K562 (cell line): ENCODE measurements around the gene FOXO3. TPM values are rescaled to one million over a fixed set of nuclear protein-coding genes. Genes with fewer than 3 reads are reported as not detected.

Experiments used
- ERF ChIP-seq: fragments of 450-650 bp; formaldehyde crosslinking; IDR thresholded peaks from 2 replicates; pipeline ENCODE4 v1.4.0; 2020; ENCODE audit warnings: mild to moderate bottlenecking, mixed read lengths
- ETV5 ChIP-seq: sonication (generic); formaldehyde crosslinking; IDR thresholded peaks from 2 replicates; pipeline ENCODE4 v1.4.0; 2020; ENCODE audit warnings: low read depth, mild to moderate bottlenecking, missing genetic modification reagents
- GABPB1 ChIP-seq: sonication (generic); formaldehyde crosslinking; IDR thresholded peaks from 2 replicates; pipeline ENCODE4 v1.8.0; 2022; ENCODE audit warnings: mild to moderate bottlenecking, missing genetic modification reagents
- HDAC6 ChIP-seq: IDR thresholded peaks from 2 replicates; pipeline ENCODE4 v1.6.1; 2012; ENCODE audit warnings: low read depth, mild to moderate bottlenecking, control low read depth, inconsistent platforms, low read length, moderate library complexity
- HDAC8 ChIP-seq: fragments of 450-650 bp; IDR thresholded peaks from 2 replicates; pipeline ENCODE4 v1.6.1; 2016; ENCODE audit warnings: mild to moderate bottlenecking, missing genetic modification characterization, moderate library complexity, missing compliant biosample characterization
- HEY1 ChIP-seq: fragments of 250-450 bp; sonication (Bioruptor Pico); IDR thresholded peaks from 2 replicates; pipeline ENCODE4 v1.5.0; 2020; ENCODE audit warnings: mild to moderate bottlenecking, moderate library complexity, borderline replicate concordance
- MAFK ChIP-seq: IDR thresholded peaks from 2 replicates; pipeline ENCODE4 v1.6.1; 2011; ENCODE audit warnings: low read length, improper control_type of control experiment
- NFIC ChIP-seq: fragments of 450-650 bp; IDR thresholded peaks from 2 replicates; pipeline ENCODE4 v1.6.1; 2017; ENCODE audit warnings: mild to moderate bottlenecking, inconsistent platforms
- NR2C1 ChIP-seq, 2 experiments: fragments of 450-650 bp; IDR thresholded peaks; 2 replicates each; pipeline ENCODE4 v1.6.1; 2017; ENCODE audit warnings: mild to moderate bottlenecking in 2 of 2, antibody characterized with exemption in 1 of 2, inconsistent platforms in 1 of 2, missing compliant biosample characterization in 1 of 2, missing genetic modification characterization in 1 of 2
- RBBP5 ChIP-seq: fragments of 200-600 bp; sonication (generic); IDR thresholded peaks from 2 replicates; pipeline ENCODE4 v1.6.1; 2012; ENCODE audit warnings: borderline replicate concordance, mild to moderate bottlenecking, low read length, control low read depth, inconsistent platforms; ENCODE audit not compliant: insufficient read depth, poor library complexity, severe bottlenecking
- SETDB1 ChIP-seq: IDR thresholded peaks from one replicate; pipeline ENCODE4 v1.6.1; 2012; ENCODE audit warnings: low read length, control low read depth, inconsistent platforms
- XRCC4 ChIP-seq: IDR thresholded peaks from one replicate; pipeline ENCODE4 v1.6.1; 2011; ENCODE audit not compliant: insufficient read depth, insufficient read length; ENCODE audit errors: extremely low read depth
- ZFP30 ChIP-seq: fragments of 250-450 bp; sonication (Bioruptor Pico); IDR thresholded peaks from 2 replicates; pipeline ENCODE4 v1.8.0; 2022; ENCODE audit warnings: moderate library complexity, mild to moderate bottlenecking, inconsistent platforms, borderline replicate concordance
- ZNF146 ChIP-seq: IDR thresholded peaks from one replicate; pipeline ENCODE4 v1.6.1; 2018; ENCODE audit warnings: missing compliant biosample characterization; ENCODE audit not compliant: unreplicated experiment
- polyA plus RNA-seq, 8 experiments: library from polyadenylated mRNA; depleted of rRNA in 4 of 8; stranded (reverse) in 5 of 8; unstranded in 3 of 8; fragments of >200 nt; fragmentation: Nextera tagmentation in 2 of 8; fragmentation: Illumina TruSeq in 1 of 8; extraction: Ambion mirVana in 2 of 8; extraction: Trizol in 1 of 8; gene quantifications; 2 replicates each; pipeline versions ENCODE4 v1.2.1 to v1.2.3, GENCODE V29; 2011 to 2014; ENCODE audit warnings: inconsistent platforms in 1 of 8, missing spikeins in 1 of 8
- total RNA-seq, 7 experiments: library from RNA; depleted of rRNA in 6 of 7; stranded (reverse); fragments of >200 nt in 6 of 7; fragmentation: Illumina TruSeq in 2 of 7; extraction: Trizol in 2 of 7; gene quantifications; 2 replicates each; pipeline versions ENCODE4 v1.2.1 to v1.2.3, GENCODE V29; 2011 to 2021; ENCODE audit warnings: low replicate concordance in 1 of 7
- TF ChIP-seq, protein P1 (sequence below): fragments of 450-650 bp; IDR thresholded peaks from 2 replicates; pipeline ENCODE4 v1.6.1; 2017; ENCODE audit warnings: antibody characterized with exemption, mild to moderate bottlenecking
- TF ChIP-seq, protein P2 (sequence below): fragments of 450-650 bp; conservative IDR thresholded peaks from 2 replicates; pipeline ENCODE4 v1.6.1; 2016; ENCODE audit warnings: missing genetic modification characterization, low read depth, mild to moderate bottlenecking, control low read depth, missing compliant biosample characterization

FOXO3 gene
- total and polyA plus RNA-seq, 9 of the 15 experiments (the other 6 are each of a cell fraction or from before 2014, with no cell fraction given) = 3.0 to 14.6 (median 6.0) TPM

DNA sequence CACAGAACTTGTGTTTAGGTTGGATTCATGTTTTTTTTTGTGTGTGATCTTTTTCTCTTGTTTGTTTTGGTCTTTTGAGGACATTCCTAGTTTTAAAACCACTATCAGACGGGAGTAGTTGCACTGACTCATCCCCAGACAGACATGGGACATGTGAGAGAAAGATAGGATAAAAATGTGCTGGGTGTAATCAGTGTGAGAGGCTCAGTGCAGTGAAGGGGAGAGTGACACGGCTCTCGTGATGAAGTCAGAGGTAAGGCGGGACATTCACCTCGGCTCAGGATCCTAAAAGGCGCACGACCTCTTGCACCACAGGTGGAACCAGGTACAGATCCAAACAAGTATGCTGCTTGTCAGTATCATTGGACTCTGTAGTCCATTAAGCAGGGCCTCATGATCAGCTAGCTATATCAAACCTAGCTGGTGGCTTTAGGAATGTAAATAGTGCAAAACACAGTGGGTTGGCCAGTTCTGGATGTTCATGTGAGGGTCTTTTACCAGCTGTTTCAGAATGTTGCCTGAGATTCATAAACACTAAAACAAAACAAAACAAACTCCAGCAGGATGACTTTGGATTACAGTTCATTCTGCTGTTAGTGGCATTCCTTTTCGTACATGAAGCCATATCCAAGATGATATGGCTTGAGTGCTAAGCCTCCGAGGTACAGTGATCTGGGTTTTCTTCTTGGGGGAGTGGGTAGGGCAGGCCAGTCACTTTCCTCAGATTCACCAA, 18.0 kb downstream of the FOXO3 start (continued):
- TF ChIP-seq SETDB1 (no peak), GABPB1 (CRISPR knock-in tag) (no peak), NFIC (peak; percentile 88), RBBP5 (no peak), HDAC6 (no peak), NR2C1 (IDR thresholded peaks at IDR 0.05) (no peak), NR2C1 (tag; IDR thresholded peaks at IDR 0.05) (no peak), ZNF146 (CRISPR knock-in tag) (no peak), ETV5 (CRISPR knock-in tag) (no peak), HEY1 (CRISPR knock-in tag) (no peak), HDAC8 (tag) (no peak), XRCC4 (no peak), MAFK (peak; percentile 73), ZFP30 (no peak), ERF (CRISPR knock-in tag) (no peak)
- TF ChIP-seq, protein P1, sequence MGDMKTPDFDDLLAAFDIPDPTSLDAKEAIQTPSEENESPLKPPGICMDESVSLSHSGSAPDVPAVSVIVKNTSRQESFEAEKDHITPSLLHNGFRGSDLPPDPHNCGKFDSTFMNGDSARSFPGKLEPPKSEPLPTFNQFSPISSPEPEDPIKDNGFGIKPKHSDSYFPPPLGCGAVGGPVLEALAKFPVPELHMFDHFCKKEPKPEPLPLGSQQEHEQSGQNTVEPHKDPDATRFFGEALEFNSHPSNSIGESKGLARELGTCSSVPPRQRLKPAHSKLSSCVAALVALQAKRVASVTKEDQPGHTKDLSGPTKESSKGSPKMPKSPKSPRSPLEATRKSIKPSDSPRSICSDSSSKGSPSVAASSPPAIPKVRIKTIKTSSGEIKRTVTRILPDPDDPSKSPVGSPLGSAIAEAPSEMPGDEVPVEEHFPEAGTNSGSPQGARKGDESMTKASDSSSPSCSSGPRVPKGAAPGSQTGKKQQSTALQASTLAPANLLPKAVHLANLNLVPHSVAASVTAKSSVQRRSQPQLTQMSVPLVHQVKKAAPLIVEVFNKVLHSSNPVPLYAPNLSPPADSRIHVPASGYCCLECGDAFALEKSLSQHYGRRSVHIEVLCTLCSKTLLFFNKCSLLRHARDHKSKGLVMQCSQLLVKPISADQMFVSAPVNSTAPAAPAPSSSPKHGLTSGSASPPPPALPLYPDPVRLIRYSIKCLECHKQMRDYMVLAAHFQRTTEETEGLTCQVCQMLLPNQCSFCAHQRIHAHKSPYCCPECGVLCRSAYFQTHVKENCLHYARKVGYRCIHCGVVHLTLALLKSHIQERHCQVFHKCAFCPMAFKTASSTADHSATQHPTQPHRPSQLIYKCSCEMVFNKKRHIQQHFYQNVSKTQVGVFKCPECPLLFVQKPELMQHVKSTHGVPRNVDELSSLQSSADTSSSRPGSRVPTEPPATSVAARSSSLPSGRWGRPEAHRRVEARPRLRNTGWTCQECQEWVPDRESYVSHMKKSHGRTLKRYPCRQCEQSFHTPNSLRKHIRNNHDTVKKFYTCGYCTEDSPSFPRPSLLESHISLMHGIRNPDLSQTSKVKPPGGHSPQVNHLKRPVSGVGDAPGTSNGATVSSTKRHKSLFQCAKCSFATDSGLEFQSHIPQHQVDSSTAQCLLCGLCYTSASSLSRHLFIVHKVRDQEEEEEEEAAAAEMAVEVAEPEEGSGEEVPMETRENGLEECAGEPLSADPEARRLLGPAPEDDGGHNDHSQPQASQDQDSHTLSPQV = peak; percentile 46
- TF ChIP-seq, protein P2, sequence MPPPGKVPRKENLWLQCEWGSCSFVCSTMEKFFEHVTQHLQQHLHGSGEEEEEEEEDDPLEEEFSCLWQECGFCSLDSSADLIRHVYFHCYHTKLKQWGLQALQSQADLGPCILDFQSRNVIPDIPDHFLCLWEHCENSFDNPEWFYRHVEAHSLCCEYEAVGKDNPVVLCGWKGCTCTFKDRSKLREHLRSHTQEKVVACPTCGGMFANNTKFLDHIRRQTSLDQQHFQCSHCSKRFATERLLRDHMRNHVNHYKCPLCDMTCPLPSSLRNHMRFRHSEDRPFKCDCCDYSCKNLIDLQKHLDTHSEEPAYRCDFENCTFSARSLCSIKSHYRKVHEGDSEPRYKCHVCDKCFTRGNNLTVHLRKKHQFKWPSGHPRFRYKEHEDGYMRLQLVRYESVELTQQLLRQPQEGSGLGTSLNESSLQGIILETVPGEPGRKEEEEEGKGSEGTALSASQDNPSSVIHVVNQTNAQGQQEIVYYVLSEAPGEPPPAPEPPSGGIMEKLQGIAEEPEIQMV = no peak
